ENCODE measurements around the gene TSNAX.

Gene TSNAX

GRCh38 chr1:231519166-231519565, 9.3 kb upstream of the TSNAX start:
- no peak for DNase-seq

- DNase-seq, result no peak
These were observed 6.4 kb upstream of the TSNAX start for GRCh38 chr1:231522038-231522437.

- DNase-seq, result no peak
These were observed 5.4 kb upstream of the TSNAX start for GRCh38 chr1:231522931-231523642.

GRCh38 chr1:231523816-231524215, 4.7 kb upstream of the TSNAX start:
- no peak for DNase-seq

GRCh38 chr1:231526536-231526935, 1.9 kb upstream of the TSNAX start:
- no peak for DNase-seq

- DNase-seq, result no peak
These were observed 790 bp upstream of the TSNAX start for GRCh38 chr1:231527586-231528171.

- DNase-seq, result no peak
These were observed 4.8 kb downstream of the TSNAX start for GRCh38 chr1:231533240-231533639.

GRCh38 chr1:231534703-231535159, 6.3 kb downstream of the TSNAX start:
- peak; percentile 95 for DNase-seq

- no peak for DNase-seq
These were observed 7.6 kb downstream of the TSNAX start for GRCh38 chr1:231536099-231536498.

- no peak for DNase-seq
These were observed 12.4 kb downstream of the TSNAX start for GRCh38 chr1:231540847-231541246.

- DNase-seq, result no peak
These were observed 13.4 kb downstream of the TSNAX start for GRCh38 chr1:231541842-231542241.

GRCh38 chr1:231544943-231545592, 16.6 kb downstream of the TSNAX start:
- DNase-seq, result no peak

- no peak for DNase-seq
These were observed 18.2 kb downstream of the TSNAX start for GRCh38 chr1:231546693-231547092.

GRCh38 chr1:231549733-231550447, 21.4 kb downstream of the TSNAX start:
- DNase-seq, result no peak

GRCh38 chr1:231550448-231550781, 21.9 kb downstream of the TSNAX start:
- no peak for DNase-seq

GRCh38 chr1:231553320-231553719, 24.9 kb downstream of the TSNAX start:
- no peak for DNase-seq

- DNase-seq, result no peak
These were observed 26.5 kb downstream of the TSNAX start for GRCh38 chr1:231554969-231555368.

GRCh38 chr1:231557411-231557810, 28.9 kb downstream of the TSNAX start:
- no peak for DNase-seq

GRCh38 chr1:231557898-231558707, 29.6 kb downstream of the TSNAX start:
- peak; percentile 72 for DNase-seq

GRCh38 chr1:231558708-231559185, 30.3 kb downstream of the TSNAX start:
- no peak for DNase-seq

GRCh38 chr1:231561647-231562383, 33.3 kb downstream of the TSNAX start:
- DNase-seq, result no peak

GRCh38 chr1:231563247-231563646, 34.8 kb downstream of the TSNAX start:
- DNase-seq, result no peak

Measured in DMS79 treated with DMSO at 0.1 percent for 48 hours (cell line).